Thyroid gland (tissue), 4 donors: ENCODE results near the gene OR4E1. TPM values are rescaled to one million over a fixed set of nuclear protein-coding genes. Genes with fewer than 3 reads are reported as not detected.
"Not testable (repeated sequence)": the region's sequence is repeated elsewhere in the genome, so short reads cannot be mapped to it uniquely, and the experiment has no call there.

Source experiments
- DNase-seq, 2 donors: peaks; one replicate each; pipeline ENCODE4 v3.0.0-alpha.2; 2019
- H3K27ac ChIP-seq, 3 donors: fragments of 200-600 bp; sonication (generic); 1 replicate in 2 of 3; 2 replicates in 1 of 3; pipeline ENCODE4 v1.5.1; 2016 to 2019; ENCODE audit warnings: mild to moderate bottlenecking in 1 of 3, moderate library complexity in 1 of 3
- H3K27me3 ChIP-seq: fragments of 200-600 bp; sonication (generic); one replicate; pipeline ENCODE4 v1.5.1; 2019
- H3K36me3 ChIP-seq, 2 donors: fragments of 200-600 bp; sonication (generic); one replicate each; pipeline ENCODE4 v1.5.1; 2016 to 2019
- H3K4me1 ChIP-seq, 2 donors: fragments of 200-600 bp; sonication (generic); one replicate each; pipeline ENCODE4 v1.5.1; 2017 to 2019
- H3K4me3 ChIP-seq, 3 donors: fragments of 200-600 bp; sonication (generic); replicated peaks in 1 of 3; 1 replicate in 2 of 3; 2 replicates in 1 of 3; pipeline ENCODE4 v1.5.1; 2016; ENCODE audit warnings: mild to moderate bottlenecking in 1 of 3
- H3K9me3 ChIP-seq: fragments of 200-600 bp; sonication (generic); one replicate; pipeline ENCODE4 v1.5.1; 2017
- CTCF ChIP-seq, 6 experiments: fragments of 200-600 bp in 3 of 6; fragments of 450-650 bp in 3 of 6; sonication (generic) in 3 of 6; IDR thresholded peaks; one replicate each; pipeline ENCODE4 v1.5.1; 2016 to 2019; ENCODE audit warnings: antibody characterized with exemption in 6 of 6, mild to moderate bottlenecking in 2 of 6, inconsistent platforms in 1 of 6, moderate library complexity in 1 of 6
- POLR2A ChIP-seq, 2 donors: fragments of 450-650 bp; IDR thresholded peaks; one replicate each; pipeline ENCODE4 v1.6.1; 2017; ENCODE audit warnings: antibody characterized with exemption in 2 of 2, mild to moderate bottlenecking in 2 of 2, moderate library complexity in 1 of 2
- WGBS, 2 donors: methylation state at CpG; one replicate each; pipeline ENCODE4 v1.1.5; 2017; 5-methylcytosine and 5-hydroxymethylcytosine counted together
- intact Hi-C: fragments of 100-400 bp; cut with DNase I; formaldehyde crosslinking; loops from one replicate; pipeline ENCODE4 v1.15.1; 2023
- total RNA-seq, 4 donors: library from RNA; depleted of rRNA; stranded (reverse); fragments of >200 nt; gene quantifications; one replicate each; pipeline ENCODE4 v1.2.3, GENCODE V29; 2016

Gene OR4E1
- total RNA-seq, 4 donors from 2014 or later = not detected

- H3K36me3 ChIP-seq = no peaks in the 10 kb centered on the region
- no peak for DNase-seq
- no peak for TF ChIP-seq POLR2A (IDR thresholded peaks at IDR 0.05)
- no peak for TF ChIP-seq CTCF (IDR thresholded peaks at IDR 0.05)
- no peak overlapping the region for H3K4me3 ChIP-seq
- H3K9me3 ChIP-seq = no peaks in the 10 kb centered on the region
- H3K27ac ChIP-seq = no peak overlapping the region
- intact Hi-C loops = no loop called here
- no peaks in the 10 kb centered on the region for H3K27me3 ChIP-seq
- no peaks in the 10 kb centered on the region for H3K4me1 ChIP-seq
Observed at GRCh38 chr14:21647380-21647779, 26.2 kb downstream of the OR4E1 start.

GRCh38 chr14:21643407-21643806 is 30.2 kb downstream of the OR4E1 start:
- no peaks in the 10 kb centered on the region for H3K36me3 ChIP-seq
- no peaks in the 10 kb centered on the region for H3K27me3 ChIP-seq
- DNase-seq = no peak
- TF ChIP-seq POLR2A (IDR thresholded peaks at IDR 0.05) = no peak
- TF ChIP-seq CTCF (IDR thresholded peaks at IDR 0.05) = no peak
- H3K4me1 ChIP-seq = no peaks in the 10 kb centered on the region
- H3K9me3 ChIP-seq = no peaks in the 10 kb centered on the region
- no peak overlapping the region for H3K4me3 ChIP-seq
- no peak overlapping the region for H3K27ac ChIP-seq
- intact Hi-C loops = no loop called here
- WGBS, 2 donors = 58 to 67% methylated on average over 5 of the region's 5 CpGs

GRCh38 chr14:21642683-21643082 is 30.9 kb downstream of the OR4E1 start:
- DNase-seq = no peak
- no peak for TF ChIP-seq CTCF (IDR thresholded peaks at IDR 0.05)
- no peak for TF ChIP-seq POLR2A (IDR thresholded peaks at IDR 0.05)
- H3K36me3 ChIP-seq = no peaks in the 10 kb centered on the region
- no peaks in the 10 kb centered on the region for H3K27me3 ChIP-seq
- no peak overlapping the region for H3K4me3 ChIP-seq
- H3K4me1 ChIP-seq = no peaks in the 10 kb centered on the region
- WGBS, 2 donors = 66 to 78% methylated on average over 3 of the region's 3 CpGs
- intact Hi-C loops = no loop called here
- H3K9me3 ChIP-seq = no peaks in the 10 kb centered on the region
- H3K27ac ChIP-seq = no peak overlapping the region

GRCh38 chr14:21634840-21635239 is 38.8 kb downstream of the OR4E1 start, which contains the start of gene OR10G2:
TSS of gene OR10G2 (minus strand) at chr14:21634940. CDS start at chr14:21634842, 98 bp downstream.
- Histone ChIP-seq H3K27ac (no peak within 1 kb of the TSS), H3K4me3 (no peak within 1 kb of the TSS), H3K36me3 (no peaks in the 10 kb centered on the region), H3K27me3 (no peaks in the 10 kb centered on the region), H3K9me3 (no peaks in the 10 kb centered on the region), H3K4me1 (no peaks in the 10 kb centered on the region)
- DNase-seq = no peak
- intact Hi-C loops = no loop called here
- TF ChIP-seq POLR2A (IDR thresholded peaks at IDR 0.05) = no peak
- WGBS, 2 donors = 80 to 84% methylated on average over 4 of the region's 4 CpGs

GRCh38 chr14:21631084-21631483 is 42.5 kb downstream of the OR4E1 start:
- 29 to 41% methylated on average over 3 of the region's 3 CpGs for WGBS, 2 donors
- no peak overlapping the region for H3K4me3 ChIP-seq
- TF ChIP-seq CTCF (IDR thresholded peaks at IDR 0.05) (no peak), POLR2A (IDR thresholded peaks at IDR 0.05) (no peak)
- intact Hi-C loops = no loop called here
- no peaks in the 10 kb centered on the region for H3K27me3 ChIP-seq
- no peaks in the 10 kb centered on the region for H3K9me3 ChIP-seq
- DNase-seq = no peak
- H3K36me3 ChIP-seq = no peaks in the 10 kb centered on the region
- no peak overlapping the region for H3K27ac ChIP-seq
- H3K4me1 ChIP-seq = no peaks in the 10 kb centered on the region

GRCh38 chr14:21630503-21630902 is 43.1 kb downstream of the OR4E1 start:
- intact Hi-C loops, H3K27me3 ChIP-seq, H3K27ac ChIP-seq, DNase-seq, H3K9me3 ChIP-seq, H3K4me3 ChIP-seq, H3K4me1 ChIP-seq, H3K36me3 ChIP-seq: not testable (repeated sequence)
- WGBS, 2 donors = 97 to 98% methylated on average over 1 of the region's 1 CpG
